Esophagus muscularis mucosa (tissue), 4 donors: ENCODE measurements around the gene CDH6.

ENCODE experiments used
- CTCF ChIP-seq, 3 experiments: fragments of 200-600 bp in 2 of 3; fragments of 450-650 bp in 1 of 3; sonication (generic) in 2 of 3; IDR thresholded peaks; one replicate each; pipeline ENCODE4 v1.5.1; 2017 to 2019; ENCODE audit warnings: antibody characterized with exemption in 3 of 3, mild to moderate bottlenecking in 2 of 3, moderate library complexity in 1 of 3
- EP300 ChIP-seq: sonication (generic); formaldehyde crosslinking; IDR thresholded peaks from one replicate; pipeline ENCODE4 v1.6.1; 2017; ENCODE audit warnings: antibody characterized with exemption
- POLR2AphosphoS5 ChIP-seq, 2 donors: sonication (generic); formaldehyde crosslinking; IDR thresholded peaks; one replicate each; pipeline ENCODE4 v1.6.1; 2017; ENCODE audit warnings: antibody characterized with exemption in 2 of 2

- no peak for TF ChIP-seq CTCF (IDR thresholded peaks at IDR 0.05)
- no peak for TF ChIP-seq EP300
- no peak for TF ChIP-seq POLR2AphosphoS5 (IDR thresholded peaks at IDR 0.05)
Observed at GRCh38 chr5:31357038-31357437, 163.6 kb downstream of the CDH6 start.
